HepG2 (cell line): ENCODE measurements around the gene INKA2. TPM values are rescaled to one million over a fixed set of nuclear protein-coding genes. Genes with fewer than 3 reads are reported as not detected.

Source experiments
- CC2D1A ChIP-seq: sonication (generic); formaldehyde crosslinking; IDR thresholded peaks from 2 replicates; pipeline ENCODE4 v1.8.1; 2023; ENCODE audit warnings: mild to moderate bottlenecking, missing genetic modification reagents
- HMGA1 ChIP-seq: sonication (generic); formaldehyde crosslinking; conservative IDR thresholded peaks from 2 replicates; pipeline ENCODE4 v1.4.0; 2020; ENCODE audit warnings: missing genetic modification reagents
- KLF9 ChIP-seq: IDR thresholded peaks from 2 replicates; pipeline ENCODE4 v1.6.1; 2016; ENCODE audit warnings: low read depth
- MYC ChIP-seq: sonication (generic); formaldehyde crosslinking; IDR thresholded peaks from 2 replicates; pipeline ENCODE4 v1.9.0; 2021; ENCODE audit warnings: missing genetic modification reagents, borderline replicate concordance
- NR2F6 ChIP-seq, 2 experiments: IDR thresholded peaks; 2 replicates each; pipeline ENCODE4 v1.6.1; 2016; ENCODE audit warnings: antibody characterized with exemption in 1 of 2, mild to moderate bottlenecking in 1 of 2
- SOX6 ChIP-seq, 2 experiments: fragments of 450-650 bp in 1 of 2; sonication (generic) in 1 of 2; formaldehyde crosslinking in 1 of 2; IDR thresholded peaks; 2 replicates each; pipeline versions ENCODE4 v1.4.0 to v1.6.1; 2017 to 2020; ENCODE audit warnings: antibody characterized with exemption in 1 of 2, mild to moderate bottlenecking in 1 of 2, missing genetic modification reagents in 1 of 2
- ZBTB40 ChIP-seq, 2 experiments: fragments of 450-650 bp in 1 of 2; sonication (generic) in 1 of 2; formaldehyde crosslinking in 1 of 2; IDR thresholded peaks; 2 replicates each; pipeline versions ENCODE4 v1.6.1 to v1.8.0; 2016 to 2022; ENCODE audit warnings: antibody characterized with exemption in 1 of 2, mild to moderate bottlenecking in 1 of 2, missing genetic modification reagents in 1 of 2
- ZC3H13 ChIP-seq: sonication (generic); formaldehyde crosslinking; IDR thresholded peaks from 2 replicates; pipeline ENCODE4 v1.8.1; 2023; ENCODE audit warnings: mild to moderate bottlenecking, missing genetic modification reagents, moderate library complexity
- ZKSCAN8 ChIP-seq: IDR thresholded peaks from 2 replicates; pipeline ENCODE4 v1.6.1; 2016; ENCODE audit warnings: borderline replicate concordance, missing genetic modification reagents, missing compliant biosample characterization
- ZNF512 ChIP-seq: sonication (generic); formaldehyde crosslinking; IDR thresholded peaks from 2 replicates; pipeline ENCODE4 v1.4.0; 2020; ENCODE audit warnings: mild to moderate bottlenecking, missing genetic modification reagents
- ZNF816 ChIP-seq: sonication (generic); formaldehyde crosslinking; IDR thresholded peaks from 2 replicates; pipeline ENCODE4 v1.8.0; 2022; ENCODE audit warnings: missing genetic modification reagents, mild to moderate bottlenecking, borderline replicate concordance
- polyA plus RNA-seq, 8 experiments: library from polyadenylated mRNA; depleted of rRNA in 3 of 8; stranded (reverse) in 7 of 8; unstranded in 1 of 8; fragments of >200 nt; fragmentation: Illumina TruSeq in 4 of 8; extraction: Trizol in 4 of 8; gene quantifications; 2 replicates each; pipeline versions ENCODE4 v1.2.1 to v1.2.3, GENCODE V29; 2011 to 2016; ENCODE audit warnings: low read depth in 4 of 8, missing spikeins in 1 of 8, mixed read lengths in 1 of 8; ENCODE audit not compliant: insufficient read depth in 1 of 8
- total RNA-seq, 5 experiments: library from RNA; depleted of rRNA; stranded (reverse); fragments of >200 nt; fragmentation: Illumina TruSeq; extraction: Trizol; gene quantifications; 2 replicates each; pipeline ENCODE4 v1.2.3, GENCODE V29; 2016; ENCODE audit warnings: low read depth in 1 of 5
- TF ChIP-seq, protein P1 (sequence below): sonication (generic); formaldehyde crosslinking; IDR thresholded peaks from 2 replicates; pipeline ENCODE4 v1.5.1; 2020; ENCODE audit warnings: mild to moderate bottlenecking, missing genetic modification reagents, moderate library complexity
- TF ChIP-seq, protein P2 (sequence below): sonication (generic); formaldehyde crosslinking; IDR thresholded peaks from 2 replicates; pipeline ENCODE4 v1.8.0; 2022; ENCODE audit warnings: missing genetic modification reagents, low read depth, mild to moderate bottlenecking, borderline replicate concordance

Gene INKA2
- total and polyA plus RNA-seq, 2 of the 13 experiments (the other 11 are each of a cell fraction or from before 2014, with no cell fraction given): 2.6 to 4.6 TPM

DNA sequence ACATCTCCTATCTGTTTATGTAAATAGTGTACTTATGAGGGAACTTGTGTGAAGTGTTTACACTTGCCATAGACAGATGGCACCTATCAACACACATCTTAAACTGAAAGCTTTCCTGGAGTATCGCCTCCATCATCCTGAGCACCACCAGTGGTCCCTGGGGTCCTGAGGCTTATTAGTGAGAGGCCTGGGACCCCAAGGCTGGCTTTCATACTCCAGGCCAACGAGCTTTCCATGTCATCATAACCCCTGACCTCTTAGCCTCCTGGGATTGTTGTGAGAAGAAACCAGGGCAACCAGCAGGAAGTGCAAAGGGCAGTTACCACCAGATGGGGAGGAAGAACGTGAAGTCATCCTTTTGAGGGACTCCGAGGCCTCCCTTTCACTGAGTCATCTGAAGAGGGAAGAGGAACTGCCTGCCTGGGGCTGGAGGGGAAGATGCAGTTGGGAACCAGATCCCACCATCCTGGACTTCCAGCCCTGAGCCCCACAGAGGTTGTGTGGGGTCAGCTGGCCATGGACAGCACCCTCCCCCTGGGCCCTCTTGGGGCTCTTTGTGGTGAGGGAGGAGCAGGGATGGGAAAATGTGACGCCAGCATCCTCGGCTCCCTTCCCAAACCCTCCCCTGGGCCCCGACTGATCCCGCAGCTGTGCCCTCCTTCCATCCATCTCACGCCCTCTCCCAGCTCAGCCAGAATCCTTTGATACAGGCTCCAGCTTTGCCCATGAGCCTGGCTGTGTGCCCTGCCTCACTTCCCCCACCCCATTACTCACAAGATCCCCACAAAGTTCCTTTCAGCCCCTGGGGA, 5.8 kb downstream of the INKA2 start (continued):
- TF ChIP-seq ZBTB40 (IDR thresholded peaks at IDR 0.05) (no peak), ZBTB40 (CRISPR knock-in tag; IDR thresholded peaks at IDR 0.05) (peak; percentile 58; the same call in 1 of the 2 replicates), ZKSCAN8 (CRISPR knock-in tag) (no peak), MYC (CRISPR knock-in tag) (no peak), ZNF816 (no peak), CC2D1A (CRISPR knock-in tag) (no peak), ZC3H13 (CRISPR knock-in tag) (no peak), SOX6 (IDR thresholded peaks at IDR 0.05) (no peak), SOX6 (CRISPR knock-in tag; IDR thresholded peaks at IDR 0.05) (peak; percentile 45), NR2F6 (IDR thresholded peaks at IDR 0.05) (peak; percentile 94), NR2F6 (CRISPR knock-in tag; IDR thresholded peaks at IDR 0.05) (peak; percentile 97), KLF9 (CRISPR knock-in tag) (no peak), HMGA1 (CRISPR knock-in tag) (no peak), ZNF512 (CRISPR knock-in tag) (no peak)
- TF ChIP-seq, protein P1, sequence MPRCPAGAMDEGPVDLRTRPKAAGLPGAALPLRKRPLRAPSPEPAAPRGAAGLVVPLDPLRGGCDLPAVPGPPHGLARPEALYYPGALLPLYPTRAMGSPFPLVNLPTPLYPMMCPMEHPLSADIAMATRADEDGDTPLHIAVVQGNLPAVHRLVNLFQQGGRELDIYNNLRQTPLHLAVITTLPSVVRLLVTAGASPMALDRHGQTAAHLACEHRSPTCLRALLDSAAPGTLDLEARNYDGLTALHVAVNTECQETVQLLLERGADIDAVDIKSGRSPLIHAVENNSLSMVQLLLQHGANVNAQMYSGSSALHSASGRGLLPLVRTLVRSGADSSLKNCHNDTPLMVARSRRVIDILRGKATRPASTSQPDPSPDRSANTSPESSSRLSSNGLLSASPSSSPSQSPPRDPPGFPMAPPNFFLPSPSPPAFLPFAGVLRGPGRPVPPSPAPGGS (CRISPR knock-in tag): peak; percentile 52; the same call in 1 of the 2 replicates
- TF ChIP-seq, protein P2, sequence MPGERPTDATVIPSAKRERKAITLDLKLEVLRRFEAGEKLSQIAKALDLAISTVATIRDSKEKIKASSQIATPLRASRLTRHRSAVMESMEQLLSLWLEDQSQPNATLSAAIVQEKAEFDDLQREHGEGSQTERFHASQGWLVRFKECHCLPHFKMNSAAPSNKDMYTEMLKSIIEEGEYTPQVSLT (CRISPR knock-in tag): no peak
